Caco-2 (cell line): ENCODE measurements around the gene TBL1Y. TPM values are rescaled to one million over a fixed set of nuclear protein-coding genes. Genes with fewer than 3 reads are reported as not detected.

ENCODE experiments used
- BruUV-seq: library from RNA; stranded (reverse); fragments of 400-500 nt; replicated peaks from 2 replicates; lab custom pipeline; 2021; lab: Mats Ljungman, UMichigan
- CTCF ChIA-PET: fragments of 300-600 bp; sonication (Branson Sonifier 250); formaldehyde crosslinking; loops from one replicate; lab custom pipeline; 2022; ENCODE audit warnings: antibody characterized with exemption; lab: Charles Lee
- POLR2A ChIA-PET: fragments of 300-600 bp; sonication (Branson Sonifier 250); formaldehyde crosslinking; loops from one replicate; lab custom pipeline; 2022; ENCODE audit warnings: antibody characterized with exemption; lab: Charles Lee
- DNase-seq, 2 experiments: peaks; one replicate each; pipeline versions ENCODE4 v3.0.0 to v3.0.0-alpha.2; 2020 to 2022
- H3K27me3 ChIP-seq: replicated peaks from 2 replicates; pipeline ENCODE4 v1.6.0; 2011; ENCODE audit warnings: low read length; ENCODE audit not compliant: control insufficient read depth, insufficient read depth
- H3K36me3 ChIP-seq: 2 replicates; pipeline ENCODE4 v1.5.1; 2011; ENCODE audit warnings: low read length; ENCODE audit not compliant: control insufficient read depth, insufficient read depth
- H3K4me1 ChIP-seq: fragments of 250-450 bp; sonication (Bioruptor Pico); 2 replicates; pipeline ENCODE4 v1.5.1; 2020; ENCODE audit warnings: mild to moderate bottlenecking
- H3K4me3 ChIP-seq: 2 replicates; pipeline ENCODE4 v1.5.1; 2011; ENCODE audit warnings: low read depth, mild to moderate bottlenecking, control low read depth, low read length
- H3K9me3 ChIP-seq: fragments of 250-450 bp; sonication (Bioruptor Pico); 2 replicates; pipeline ENCODE4 v1.5.1; 2020; ENCODE audit warnings: mild to moderate bottlenecking, moderate library complexity
- H3K27ac Mint-ChIP-seq: one replicate; pipeline ENCODE4 v1.8.0; 2022; ENCODE audit warnings: mixed read lengths; ENCODE audit not compliant: unreplicated experiment
- H3K27me3 Mint-ChIP-seq: one replicate; pipeline ENCODE4 v1.8.0; 2022; ENCODE audit warnings: mixed read lengths; ENCODE audit not compliant: insufficient read depth, unreplicated experiment
- H3K36me3 Mint-ChIP-seq: one replicate; pipeline ENCODE4 v1.8.0; 2022; ENCODE audit warnings: mild to moderate bottlenecking, mixed read lengths; ENCODE audit not compliant: insufficient read depth, unreplicated experiment
- H3K4me1 Mint-ChIP-seq: one replicate; pipeline ENCODE4 v1.8.0; 2022; ENCODE audit warnings: low read depth, mixed read lengths; ENCODE audit not compliant: unreplicated experiment
- H3K4me3 Mint-ChIP-seq: one replicate; pipeline ENCODE4 v1.8.0; 2022; ENCODE audit warnings: mild to moderate bottlenecking, moderate library complexity, mixed read lengths; ENCODE audit not compliant: unreplicated experiment
- H3K9me3 Mint-ChIP-seq: one replicate; pipeline ENCODE4 v1.8.0; 2022; ENCODE audit warnings: mixed read lengths; ENCODE audit not compliant: unreplicated experiment
- intact Hi-C: fragments of 100-400 bp; cut with micrococcal nuclease; formaldehyde crosslinking; loops from one replicate; pipeline ENCODE4 v1.10.0; 2022; ENCODE audit not compliant: unreplicated experiment
- total RNA-seq: library from RNA; stranded (reverse); gene quantifications from 2 replicates; pipeline ENCODE4 v1.2.3, GENCODE V29; 2022
- TF ChIP-seq, protein P1 (sequence below), 2 experiments: fragments of 200-600 bp in 1 of 2; IDR thresholded peaks; 1 replicate in 1 of 2; 2 replicates in 1 of 2; pipeline versions ENCODE4 v1.5.1 to v1.8.0; 2011 to 2022; ENCODE audit warnings: antibody characterized with exemption in 1 of 2, control low read depth in 1 of 2, inconsistent platforms in 1 of 2, low read depth in 1 of 2, low read length in 1 of 2, mild to moderate bottlenecking in 1 of 2, moderate library complexity in 1 of 2; ENCODE audit not compliant: insufficient read depth in 1 of 2, severe bottlenecking in 1 of 2, unreplicated experiment in 1 of 2

Gene TBL1Y
- total RNA-seq, 1 experiment from 2014 or later: not detected

DNA sequence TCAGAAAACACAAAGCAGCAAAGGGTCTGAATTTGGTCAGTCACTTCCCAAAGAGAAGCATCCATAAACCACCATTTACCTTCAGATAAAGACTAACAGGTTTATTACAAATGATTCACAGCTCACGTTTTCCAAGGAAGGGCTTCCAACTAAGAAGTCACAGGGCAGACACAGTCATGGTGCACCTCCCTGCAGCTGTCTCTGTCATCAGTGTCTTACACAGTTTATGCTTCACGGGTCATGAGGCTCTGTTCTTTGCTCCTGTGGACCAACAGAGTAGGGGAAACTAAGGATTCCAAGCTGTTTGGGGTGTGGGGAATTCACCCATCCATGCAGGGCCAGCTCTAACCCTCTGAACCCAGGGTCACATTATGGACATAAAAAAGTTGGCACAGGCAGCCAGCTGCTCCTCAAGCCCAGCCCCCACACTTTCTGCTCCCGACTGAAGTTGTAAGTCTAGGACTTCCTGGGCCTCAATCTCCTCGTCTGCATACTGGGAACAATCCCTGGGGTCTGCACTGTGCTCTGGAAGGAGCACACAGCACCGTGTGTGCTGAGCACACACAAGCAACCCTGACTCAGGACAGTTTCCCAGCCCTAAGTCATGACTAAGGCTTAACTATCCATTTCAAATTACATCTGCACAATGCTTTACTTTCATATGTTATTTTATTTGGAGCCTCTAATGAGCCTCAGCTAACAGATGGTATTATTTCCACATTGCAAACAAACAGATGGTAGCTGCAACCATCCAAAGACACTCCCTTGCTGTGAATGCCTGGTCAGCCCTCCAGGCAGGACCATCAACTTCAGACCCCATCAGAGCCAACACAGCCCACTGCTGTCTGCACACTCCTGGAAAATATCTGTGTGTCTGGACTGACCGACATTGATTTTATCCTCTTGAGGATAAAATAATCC, 214.9 kb downstream of the TBL1Y start:
- Mint-ChIP-seq H3K27ac (no peak overlapping the region), H3K4me3 (no peak overlapping the region), H3K27me3 (no peaks in the 10 kb centered on the region), H3K9me3 (no peaks in the 10 kb centered on the region), H3K4me1 (no peaks in the 10 kb centered on the region), H3K36me3 (no peaks in the 10 kb centered on the region)
- Histone ChIP-seq H3K36me3 (no peaks in the 10 kb centered on the region), H3K27me3 (no peaks in the 10 kb centered on the region), H3K4me1 (no peaks in the 10 kb centered on the region), H3K9me3 (no peaks in the 10 kb centered on the region), H3K4me3 (no peak overlapping the region)
- no peak for DNase-seq
- POLR2A ChIA-PET: no interaction called here
- CTCF ChIA-PET: no interaction called here
- TF ChIP-seq, protein P1, sequence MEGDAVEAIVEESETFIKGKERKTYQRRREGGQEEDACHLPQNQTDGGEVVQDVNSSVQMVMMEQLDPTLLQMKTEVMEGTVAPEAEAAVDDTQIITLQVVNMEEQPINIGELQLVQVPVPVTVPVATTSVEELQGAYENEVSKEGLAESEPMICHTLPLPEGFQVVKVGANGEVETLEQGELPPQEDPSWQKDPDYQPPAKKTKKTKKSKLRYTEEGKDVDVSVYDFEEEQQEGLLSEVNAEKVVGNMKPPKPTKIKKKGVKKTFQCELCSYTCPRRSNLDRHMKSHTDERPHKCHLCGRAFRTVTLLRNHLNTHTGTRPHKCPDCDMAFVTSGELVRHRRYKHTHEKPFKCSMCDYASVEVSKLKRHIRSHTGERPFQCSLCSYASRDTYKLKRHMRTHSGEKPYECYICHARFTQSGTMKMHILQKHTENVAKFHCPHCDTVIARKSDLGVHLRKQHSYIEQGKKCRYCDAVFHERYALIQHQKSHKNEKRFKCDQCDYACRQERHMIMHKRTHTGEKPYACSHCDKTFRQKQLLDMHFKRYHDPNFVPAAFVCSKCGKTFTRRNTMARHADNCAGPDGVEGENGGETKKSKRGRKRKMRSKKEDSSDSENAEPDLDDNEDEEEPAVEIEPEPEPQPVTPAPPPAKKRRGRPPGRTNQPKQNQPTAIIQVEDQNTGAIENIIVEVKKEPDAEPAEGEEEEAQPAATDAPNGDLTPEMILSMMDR (IDR thresholded peaks at IDR 0.05; ENCODE audit: insufficient read depth in 1 of 2, low read depth in 1 of 2, low read length in 1 of 2, severe bottlenecking in 1 of 2, unreplicated experiment in 1 of 2): no peak
- intact Hi-C loops: no loop called here
- no TSS peak for BruUV-seq

- Histone ChIP-seq H3K9me3 (no peaks in the 10 kb centered on the region), H3K4me3 (no peak overlapping the region), H3K4me1 (no peaks in the 10 kb centered on the region), H3K36me3 (no peaks in the 10 kb centered on the region), H3K27me3 (no peaks in the 10 kb centered on the region)
- no peak for DNase-seq
- no peaks in the 10 kb centered on the region for H3K36me3 Mint-ChIP-seq
- H3K27me3 Mint-ChIP-seq: no peaks in the 10 kb centered on the region
- no peak overlapping the region for H3K4me3 Mint-ChIP-seq
- H3K27ac Mint-ChIP-seq: no peak overlapping the region
- H3K9me3 Mint-ChIP-seq: no peaks in the 10 kb centered on the region
- H3K4me1 Mint-ChIP-seq: no peaks in the 10 kb centered on the region
- POLR2A ChIA-PET: no interaction called here
- CTCF ChIA-PET: no interaction called here
- intact Hi-C loops: no loop called here
- no TSS peak for BruUV-seq
- TF ChIP-seq, protein P1 (IDR thresholded peaks at IDR 0.05; ENCODE audit: insufficient read depth in 1 of 2, low read depth in 1 of 2, low read length in 1 of 2, severe bottlenecking in 1 of 2, unreplicated experiment in 1 of 2): no peak
These were observed 217.7 kb downstream of the TBL1Y start for GRCh38 chrY:7128211-7128610.

Other genes starting within 250 kb of the TBL1Y start
- not detected in 2 replicates for gene AMELY, start 1.1 kb downstream of the TBL1Y start, total RNA-seq